NOMO-1 treated with dmso at 0.1 percent for 144 hours (cell line): ENCODE results near the gene TMEM82.

Experiments used
- DNase-seq: peaks from one replicate; lab custom pipeline; 2025; ENCODE audit not compliant: unreplicated experiment; lab: John Stamatoyannopoulos, UW

The TMEM82 gene

DNA sequence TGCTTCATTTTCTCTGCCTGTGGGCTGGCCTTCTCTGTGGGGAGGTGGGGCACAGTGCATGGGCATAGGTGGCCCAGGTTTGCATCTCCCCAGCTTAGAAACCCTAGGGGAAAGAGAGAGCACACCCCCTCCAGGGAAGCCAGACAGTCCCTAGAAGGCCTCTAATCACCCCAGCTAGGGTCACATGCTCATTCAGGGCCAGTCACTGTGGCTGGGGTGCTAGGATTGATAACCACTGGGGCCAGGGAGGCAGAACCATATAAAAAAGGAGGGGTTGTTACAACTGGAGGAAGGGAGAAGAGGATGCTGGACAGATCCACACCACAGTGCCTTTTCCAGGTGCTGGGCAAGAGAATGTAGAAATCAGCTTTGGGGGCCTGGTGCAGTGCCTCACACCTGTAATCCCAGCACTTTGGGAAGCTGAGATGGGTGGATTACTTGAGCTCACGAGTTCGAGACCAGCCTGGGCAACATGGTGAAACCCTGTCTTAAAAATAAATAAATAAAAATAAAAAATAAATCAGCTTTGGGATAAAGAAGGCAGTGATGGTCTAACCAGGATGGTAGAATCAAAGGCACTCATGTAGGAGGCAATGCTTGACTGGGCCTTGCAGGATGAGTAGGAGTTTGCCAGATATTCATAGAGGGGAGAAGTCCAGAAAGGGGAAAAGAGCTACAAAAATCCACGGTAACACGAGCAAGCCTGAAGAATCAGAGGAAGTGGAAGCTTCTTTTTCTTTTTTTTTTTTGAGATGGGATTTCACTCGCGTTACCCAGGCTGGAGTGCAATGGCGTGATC is 35.8 kb downstream of the TMEM82 start:
- DNase-seq: no peak

DNA sequence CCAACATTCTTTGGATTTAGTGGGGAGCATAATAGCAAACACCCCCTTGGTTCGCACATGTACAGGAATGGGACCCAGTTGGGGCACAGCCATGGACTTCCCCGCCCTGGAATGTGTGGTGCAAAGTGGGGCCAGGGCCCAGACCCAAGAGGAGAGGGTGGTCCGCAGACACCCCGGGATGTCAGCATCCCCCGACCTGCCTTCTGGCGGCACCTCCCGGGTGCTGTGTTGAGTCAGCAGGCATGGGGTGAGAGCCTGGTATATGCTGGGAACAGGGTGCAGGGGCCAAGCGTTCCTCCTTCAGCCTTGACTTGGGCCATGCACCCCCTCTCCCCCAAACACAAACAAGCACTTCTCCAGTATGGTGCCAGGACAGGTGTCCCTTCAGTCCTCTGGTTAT is 43.4 kb downstream of the TMEM82 start:
- no peak for DNase-seq

DNA sequence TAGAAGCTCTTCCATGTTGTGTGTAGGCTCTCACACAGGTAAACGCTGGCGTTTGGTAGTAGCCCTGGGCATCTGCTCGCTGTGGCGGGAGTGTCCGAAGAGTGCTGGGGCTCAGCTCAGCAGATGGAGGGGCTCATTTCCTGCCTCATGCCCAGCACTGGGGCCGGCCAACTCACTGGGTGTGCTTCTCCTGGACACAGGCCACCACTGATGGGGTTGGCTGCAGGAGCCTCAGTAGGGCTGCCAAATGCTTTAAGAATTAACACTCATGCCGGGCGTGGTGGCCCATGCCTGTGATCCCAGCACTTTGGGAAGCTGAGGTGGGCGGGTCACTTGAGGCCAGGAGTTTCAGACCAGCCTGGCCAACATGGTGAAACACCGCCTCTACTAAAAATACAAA is 44.3 kb downstream of the TMEM82 start:
- no peak for DNase-seq

DNA sequence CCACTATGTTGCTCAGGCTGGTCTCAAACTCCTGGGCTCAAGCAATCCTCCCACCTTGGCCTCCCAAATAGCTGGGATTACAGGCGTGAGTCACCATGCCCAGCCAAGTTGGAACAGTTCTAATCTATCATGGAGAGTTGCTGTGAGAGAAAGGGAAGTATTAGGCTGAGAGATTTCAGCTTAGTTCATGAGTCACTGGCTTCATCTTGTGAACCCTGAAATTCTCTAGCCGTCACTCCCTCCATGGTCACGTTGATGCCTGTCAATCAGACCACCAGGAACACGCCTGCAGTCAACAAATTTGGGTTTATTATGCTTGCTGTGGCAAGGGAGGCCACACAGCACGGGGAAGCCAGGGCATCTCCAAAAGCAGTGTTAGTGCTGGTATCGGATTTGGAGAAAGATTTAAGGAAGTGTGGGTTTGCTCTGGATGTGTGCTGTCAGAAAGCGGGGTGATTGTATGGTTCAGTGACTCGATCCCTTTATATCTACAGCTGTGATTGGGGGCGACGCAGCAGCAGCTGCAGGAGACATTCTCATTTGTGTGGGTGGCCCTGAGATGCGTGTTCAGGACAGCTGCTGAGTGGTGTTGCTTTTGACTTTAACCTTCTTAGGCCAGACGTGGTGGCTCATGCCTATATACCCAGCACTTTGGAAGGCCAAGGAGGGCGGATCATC is 46.5 kb downstream of the TMEM82 start:
- peak; percentile 14 for DNase-seq

DNA sequence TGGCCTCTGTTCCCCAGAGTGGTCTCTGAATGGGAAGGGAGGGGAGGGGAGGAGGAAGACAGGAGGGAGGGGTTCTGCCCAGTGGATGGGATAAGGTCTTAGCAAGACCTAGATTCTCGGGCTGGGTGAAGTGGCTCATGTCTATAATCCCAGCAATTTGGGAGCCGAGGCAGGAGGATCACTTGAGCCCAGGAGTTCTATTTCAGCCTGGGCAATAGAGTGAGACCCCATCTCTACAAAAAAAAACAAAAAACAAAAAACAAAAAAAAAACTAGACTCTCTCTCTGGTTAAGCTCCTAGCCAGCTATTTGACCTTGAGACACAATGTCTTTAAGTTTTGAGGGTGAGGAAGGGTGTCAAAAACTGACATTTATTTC is 53.8 kb downstream of the TMEM82 start:
- no peak for DNase-seq
